OCI-LY7 (cell line): Measurements from ENCODE around the gene DISP2. TPM values are rescaled to one million over a fixed set of nuclear protein-coding genes. Genes with fewer than 3 reads are reported as not detected.
A peak's percentile ranks its signal among the peaks of the same experiment; 100 is the strongest.

Experiments used
- BruUV-seq: library from RNA; stranded (reverse); fragments of 400-500 nt; replicated peaks from 2 replicates; lab custom pipeline; 2021; lab: Mats Ljungman, UMichigan
- CTCF ChIA-PET: fragments of 300-600 bp; sonication (Branson Sonifier 250); formaldehyde crosslinking; loops from one replicate; lab custom pipeline; 2022; ENCODE audit warnings: antibody characterized with exemption; ENCODE audit not compliant: unreplicated experiment; lab: Charles Lee
- POLR2A ChIA-PET: fragments of 300-600 bp; sonication (Branson Sonifier 250); formaldehyde crosslinking; loops from one replicate; lab custom pipeline; 2022; ENCODE audit warnings: antibody characterized with exemption; lab: Charles Lee
- DNase-seq: peaks from one replicate; pipeline ENCODE4 v3.0.0-alpha.2; 2015; ENCODE audit warnings: low spot score
- H2AFZ ChIP-seq: fragments of 200-600 bp; sonication (generic), shearing (Covaris generic); 2 replicates; pipeline ENCODE4 v1.6.1; 2014; ENCODE audit warnings: mild to moderate bottlenecking, antibody characterized with exemption, low read length, moderate library complexity
- H3K27ac ChIP-seq: fragments of 200-600 bp; sonication (generic); 2 replicates; pipeline ENCODE4 v1.5.1; 2014; ENCODE audit warnings: mixed run types, low read depth, mild to moderate bottlenecking, moderate library complexity, low read length, inconsistent platforms; ENCODE audit not compliant: poor library complexity, severe bottlenecking
- H3K36me3 ChIP-seq: fragments of 200-600 bp; sonication (generic); 2 replicates; pipeline ENCODE4 v1.6.1; 2014; ENCODE audit warnings: mild to moderate bottlenecking, antibody characterized with exemption, low read length, moderate library complexity, mixed read lengths; ENCODE audit not compliant: insufficient read depth
- H3K4me1 ChIP-seq: fragments of 200-600 bp; sonication (generic); 2 replicates; pipeline ENCODE4 v1.5.1; 2014; ENCODE audit warnings: mild to moderate bottlenecking, low read length; ENCODE audit not compliant: insufficient read depth, poor library complexity, severe bottlenecking
- H3K4me2 ChIP-seq: fragments of 200-600 bp; sonication (generic); 2 replicates; pipeline ENCODE4 v1.6.1; 2014; ENCODE audit warnings: mild to moderate bottlenecking, low read length
- H3K4me3 ChIP-seq: fragments of 200-600 bp; sonication (generic); 2 replicates; pipeline ENCODE4 v1.5.1; 2014; ENCODE audit warnings: mild to moderate bottlenecking, low read depth, low read length; ENCODE audit not compliant: poor library complexity, severe bottlenecking
- H3K79me2 ChIP-seq: fragments of 200-600 bp; sonication (generic); 2 replicates; pipeline ENCODE4 v1.6.1; 2016; ENCODE audit warnings: low read depth, mild to moderate bottlenecking, low read length, moderate library complexity, mixed read lengths; ENCODE audit not compliant: insufficient read depth
- H3K9me2 ChIP-seq: fragments of 200-600 bp; sonication (generic); 2 replicates; pipeline ENCODE4 v1.6.1; 2016; ENCODE audit warnings: mild to moderate bottlenecking, low read length, mixed read lengths; ENCODE audit not compliant: insufficient read depth
- H3K9me3 ChIP-seq: fragments of 200-600 bp; sonication (generic); 2 replicates; pipeline ENCODE4 v1.6.1; 2014; ENCODE audit warnings: mild to moderate bottlenecking, mixed run types, low read length, mixed read lengths
- H4K20me1 ChIP-seq: fragments of 200-600 bp; sonication (generic); 2 replicates; pipeline ENCODE4 v1.6.1; 2014; ENCODE audit warnings: mild to moderate bottlenecking, antibody characterized with exemption, low read length, moderate library complexity, mixed read lengths; ENCODE audit not compliant: insufficient read depth
- CTCF ChIP-seq: fragments of 200-600 bp; sonication (generic); conservative IDR thresholded peaks from 2 replicates; pipeline ENCODE4 v1.5.1; 2014; ENCODE audit warnings: mild to moderate bottlenecking, antibody characterized with exemption, low read length, moderate library complexity, mixed read lengths
- EZH2phosphoT487 ChIP-seq: fragments of 200-600 bp; sonication (generic); IDR thresholded peaks from 2 replicates; pipeline ENCODE4 v1.6.1; 2018; ENCODE audit warnings: low read depth, borderline replicate concordance, mild to moderate bottlenecking, mixed run types, antibody characterized with exemption, low read length, moderate library complexity, mixed read lengths
- intact Hi-C: fragments of 100-400 bp; cut with micrococcal nuclease; formaldehyde crosslinking; loops from one replicate; pipeline ENCODE4 v1.10.0; 2022; ENCODE audit not compliant: unreplicated experiment
- total RNA-seq, 2 experiments: library from RNA; depleted of rRNA in 1 of 2; stranded (reverse); fragments of >200 nt in 1 of 2; shearing (Covaris generic) in 1 of 2; gene quantifications; 2 replicates each; pipeline ENCODE4 v1.2.3, GENCODE V29; 2014 to 2022

Gene DISP2
- total RNA-seq, 2 experiments from 2014 or later: 0.03 to 0.25 TPM

GRCh38 chr15:40354408-40355171 is 3.4 kb upstream of the DISP2 start:
- Histone ChIP-seq H3K4me3 (no peak overlapping the region), H2AFZ (no peak overlapping the region), H3K4me2 (no peak overlapping the region), H3K4me1 (peaks cover 11% of the 10 kb centered on the region), H3K79me2 (no peaks in the 10 kb centered on the region), H3K9me2 (no peaks in the 10 kb centered on the region), H3K27ac (no peak overlapping the region), H3K36me3 (no peaks in the 10 kb centered on the region), H3K9me3 (no peaks in the 10 kb centered on the region), H4K20me1 (no peaks in the 10 kb centered on the region)
- CTCF ChIA-PET: interaction anchor here (1.0 kb wide), 1 partner anchor 15 kb away, joined by 3 read pairs; no protein-coding TSS in a partner anchor
- intact Hi-C loops: no loop called here
- POLR2A ChIA-PET: interaction anchor here (0.5 to 0.9 kb wide), 2 partner anchors 20 to 50 kb away, joined by 3 read pairs; no protein-coding TSS in a partner anchor
- DNase-seq: peak; percentile 31
- no TSS peak for BruUV-seq
- peak; percentile 60 for TF ChIP-seq CTCF
- TF ChIP-seq EZH2phosphoT487: no peak

GRCh38 chr15:40355976-40356585 is 1.9 kb upstream of the DISP2 start:
- POLR2A ChIA-PET: no interaction called here
- no peak overlapping the region for H3K4me2 ChIP-seq
- no TSS peak for BruUV-seq

More at GRCh38 chr15:40355976-40356585, 1.9 kb upstream of the DISP2 start:
- TF ChIP-seq CTCF: no peak
- no peak for TF ChIP-seq EZH2phosphoT487
- Histone ChIP-seq H3K79me2 (no peaks in the 10 kb centered on the region), H4K20me1 (no peaks in the 10 kb centered on the region), H3K36me3 (no peaks in the 10 kb centered on the region), H3K27ac (no peak overlapping the region), H3K4me3 (no peak overlapping the region), H3K9me3 (no peaks in the 10 kb centered on the region), H3K9me2 (no peaks in the 10 kb centered on the region), H3K4me1 (peaks cover 11% of the 10 kb centered on the region), H2AFZ (no peak overlapping the region)
- intact Hi-C loops: no loop called here
- CTCF ChIA-PET: no interaction called here
- DNase-seq: no peak
